HepG2 (cell line): ENCODE data around the gene PPOX. TPM values are rescaled to one million over a fixed set of nuclear protein-coding genes. Genes with fewer than 3 reads are reported as not detected.

Experiments used
- ATAC-seq: fragments of 200-7000 bp; cut with Tn5 transposase; 3 replicates; pipeline ENCODE4 v1.9.1; 2020; ENCODE audit warnings: mild to moderate bottlenecking, moderate library complexity
- BruUV-seq: library from RNA; stranded (reverse); fragments of 400-500 nt; replicated peaks from 2 replicates; lab custom pipeline; 2021; lab: Mats Ljungman, UMichigan
- CTCF ChIA-PET: fragments of 300-600 bp; formaldehyde crosslinking; extraction: SDS; loops from one replicate; lab custom pipeline; 2021; ENCODE audit warnings: low total read pairs, inconsistent platforms, low intra/inter-chr PET ratio; lab: Yijun Ruan, JAX
- POLR2A ChIA-PET: fragments of 350-600 bp; sonication (Branson Sonifier 250); formaldehyde crosslinking; loops from one replicate; lab custom pipeline; 2020; ENCODE audit warnings: antibody characterized with exemption, inconsistent platforms; lab: Yijun Ruan, JAX
- DNase-seq: peaks from one replicate; pipeline ENCODE4 v3.0.0-alpha.2; 2015; ENCODE audit warnings: low spot score
- FAIRE-seq: peaks from 3 replicates; lab custom pipeline; 2011; peaks lifted over from hg19 to GRCh38; lab: Jason Lieb, UNC
- H2AFZ ChIP-seq: one replicate; pipeline ENCODE4 v1.6.1; 2011; ENCODE audit warnings: low read length, inconsistent platforms
- H3K27ac ChIP-seq: fragments of 300-600 bp; 3 replicates; pipeline ENCODE4 v1.8.0; 2011; ENCODE audit warnings: mixed run types, mild to moderate bottlenecking, mixed read lengths, low read length, inconsistent platforms; ENCODE audit not compliant: insufficient read depth; ENCODE audit errors: extremely low read length
- H3K27me3 ChIP-seq, 2 experiments: fragments of 200-600 bp in 1 of 2; 2 replicates in 1 of 2; 3 replicates in 1 of 2; pipeline versions ENCODE4 v1.6.0 to v1.8.0; 2011; ENCODE audit warnings: low read length in 2 of 2, mild to moderate bottlenecking in 2 of 2, moderate library complexity in 2 of 2, inconsistent platforms in 1 of 2; ENCODE audit not compliant: insufficient read depth in 2 of 2, control insufficient read depth in 1 of 2
- H3K36me3 ChIP-seq, 2 experiments: fragments of 200-600 bp in 1 of 2; replicated peaks in 1 of 2; 2 replicates in 1 of 2; 3 replicates in 1 of 2; pipeline versions ENCODE4 v1.5.1 to v1.8.0; 2011; ENCODE audit warnings: low read length in 2 of 2, inconsistent platforms in 1 of 2; ENCODE audit not compliant: insufficient read depth in 2 of 2, control insufficient read depth in 1 of 2
- H3K4me1 ChIP-seq: 2 replicates; pipeline ENCODE4 v1.5.1; 2012; ENCODE audit warnings: low read length, inconsistent platforms; ENCODE audit not compliant: insufficient read depth
- H3K4me2 ChIP-seq: 2 replicates; pipeline ENCODE4 v1.6.0; 2011; ENCODE audit warnings: low read depth, low read length, inconsistent platforms
- H3K4me3 ChIP-seq, 3 experiments: fragments of 200-600 bp in 1 of 3; sonication (generic), shearing (Covaris generic) in 1 of 3; replicated peaks in 1 of 3; 2 replicates each; pipeline ENCODE4 v1.5.1; 2011 to 2016; ENCODE audit warnings: low read length in 3 of 3, inconsistent platforms in 2 of 3, low read depth in 2 of 3, mild to moderate bottlenecking in 2 of 3, control low read depth in 1 of 3, mixed read lengths in 1 of 3; ENCODE audit not compliant: insufficient read depth in 1 of 3
- H3K79me2 ChIP-seq: one replicate; pipeline ENCODE4 v1.6.1; 2011; ENCODE audit warnings: low read length, inconsistent platforms; ENCODE audit not compliant: insufficient read depth
- H3K9ac ChIP-seq: 2 replicates; pipeline ENCODE4 v1.6.0; 2011; ENCODE audit warnings: mild to moderate bottlenecking, low read depth, low read length, inconsistent platforms; ENCODE audit not compliant: insufficient read depth
- H3K9me3 ChIP-seq: 2 replicates; pipeline ENCODE4 v1.5.1; 2012; ENCODE audit warnings: mild to moderate bottlenecking, low read length
- H4K20me1 ChIP-seq: 2 replicates; pipeline ENCODE4 v1.6.0; 2011; ENCODE audit warnings: inconsistent platforms, mild to moderate bottlenecking, low read length, moderate library complexity; ENCODE audit not compliant: insufficient read depth
- FOXA1 ChIP-seq, 2 experiments: fragments of 450-650 bp in 1 of 2; sonication (generic) in 1 of 2; formaldehyde crosslinking in 1 of 2; IDR thresholded peaks; 2 replicates each; pipeline versions ENCODE4 v1.4.0 to v1.6.1; 2016 to 2020; ENCODE audit warnings: missing genetic modification reagents in 1 of 2
- GTF3A ChIP-seq: sonication (generic); formaldehyde crosslinking; conservative IDR thresholded peaks from 2 replicates; pipeline ENCODE4 v1.4.0; 2020; ENCODE audit warnings: mild to moderate bottlenecking, missing genetic modification reagents
- MTERF4 ChIP-seq: sonication (generic); formaldehyde crosslinking; IDR thresholded peaks from 2 replicates; pipeline ENCODE4 v1.8.0; 2023; ENCODE audit warnings: mild to moderate bottlenecking, missing genetic modification reagents
- MYNN ChIP-seq: sonication (generic); formaldehyde crosslinking; IDR thresholded peaks from 2 replicates; pipeline ENCODE4 v1.4.0; 2020; ENCODE audit warnings: mild to moderate bottlenecking, low read depth, missing genetic modification reagents
- PHB2 ChIP-seq: fragments of 450-650 bp; IDR thresholded peaks from 2 replicates; pipeline ENCODE4 v1.6.1; 2018; ENCODE audit not compliant: partially characterized antibody
- WIZ ChIP-seq: sonication (generic); formaldehyde crosslinking; IDR thresholded peaks from 2 replicates; pipeline ENCODE4 v1.5.1; 2020; ENCODE audit warnings: mild to moderate bottlenecking, missing genetic modification reagents
- ZBTB40 ChIP-seq, 2 experiments: fragments of 450-650 bp in 1 of 2; sonication (generic) in 1 of 2; formaldehyde crosslinking in 1 of 2; IDR thresholded peaks; 2 replicates each; pipeline versions ENCODE4 v1.6.1 to v1.8.0; 2016 to 2022; ENCODE audit warnings: antibody characterized with exemption in 1 of 2, mild to moderate bottlenecking in 1 of 2, missing genetic modification reagents in 1 of 2
- ZGPAT ChIP-seq: IDR thresholded peaks from 2 replicates; pipeline ENCODE4 v1.6.1; 2016; ENCODE audit warnings: mild to moderate bottlenecking
- ZNF143 ChIP-seq: sonication (generic); formaldehyde crosslinking; IDR thresholded peaks from 2 replicates; pipeline ENCODE4 v1.4.0; 2020; ENCODE audit warnings: missing genetic modification reagents
- ZNF576 ChIP-seq: sonication (generic); formaldehyde crosslinking; IDR thresholded peaks from 2 replicates; pipeline ENCODE4 v1.4.0; 2020; ENCODE audit warnings: mild to moderate bottlenecking, missing genetic modification reagents
- WGBS: methylation state at CpG from one replicate; pipeline ENCODE4 v1.1.6; 2017; ENCODE audit warnings: low lambda C conversion rate; 5-methylcytosine and 5-hydroxymethylcytosine counted together
- in situ Hi-C: cut with HindIII; loops from 2 replicates; pipeline ENCODE4 v1.10.0; 2017; ENCODE audit warnings: low pct_unique_long_range_greater_than_20kb; ENCODE audit not compliant: extremely low pct_ligation_motif_present
- intact Hi-C: fragments of 100-400 bp; cut with micrococcal nuclease; formaldehyde crosslinking; loops from one replicate; pipeline ENCODE4 v1.10.0; 2022; ENCODE audit not compliant: unreplicated experiment
- polyA plus RNA-seq, 8 experiments: library from polyadenylated mRNA; depleted of rRNA in 3 of 8; stranded (reverse) in 7 of 8; unstranded in 1 of 8; fragments of >200 nt; fragmentation: Illumina TruSeq in 4 of 8; extraction: Trizol in 4 of 8; gene quantifications; 2 replicates each; pipeline versions ENCODE4 v1.2.1 to v1.2.3, GENCODE V29; 2011 to 2016; ENCODE audit warnings: low read depth in 4 of 8, missing spikeins in 1 of 8, mixed read lengths in 1 of 8; ENCODE audit not compliant: insufficient read depth in 1 of 8
- total RNA-seq, 5 experiments: library from RNA; depleted of rRNA; stranded (reverse); fragments of >200 nt; fragmentation: Illumina TruSeq; extraction: Trizol; gene quantifications; 2 replicates each; pipeline ENCODE4 v1.2.3, GENCODE V29; 2016; ENCODE audit warnings: low read depth in 1 of 5

PPOX gene
- total and polyA plus RNA-seq, 2 of the 13 experiments (the other 11 are each of a cell fraction or from before 2014, with no cell fraction given) = 15.5 to 27.7 TPM

GRCh38 chr1:161189036-161189435 is 22.8 kb downstream of the PPOX start (continued):
- TF ChIP-seq ZBTB40 (IDR thresholded peaks at IDR 0.05) (no peak), ZBTB40 (CRISPR knock-in tag; IDR thresholded peaks at IDR 0.05) (no peak), FOXA1 (IDR thresholded peaks at IDR 0.05) (no peak), FOXA1 (CRISPR knock-in tag; IDR thresholded peaks at IDR 0.05) (no peak)

- no peaks in the 10 kb centered on the region for H4K20me1 ChIP-seq
- no peaks in the 10 kb centered on the region for H3K27me3 ChIP-seq
- WGBS = 88% methylated on average over 17 of the region's 22 CpGs
- H3K36me3 ChIP-seq = no peaks in the 10 kb centered on the region; a peak in 1 of 5 replicates
- no peak overlapping the region for H3K4me3 ChIP-seq
- ChIA-PET POLR2A (no interaction called here), CTCF (no interaction called here)
- H3K9ac ChIP-seq = no peak overlapping the region
- H2AFZ ChIP-seq = no peak overlapping the region
- no peak overlapping the region for H3K27ac ChIP-seq
- peaks cover 26% of the 10 kb centered on the region for H3K4me1 ChIP-seq
- ATAC-seq = no peak
- no peak overlapping the region for H3K4me2 ChIP-seq
- in situ Hi-C loops = no loop called here
- intact Hi-C loops = no loop called here
- BruUV-seq = no TSS peak
- no peaks in the 10 kb centered on the region for H3K9me3 ChIP-seq
- H3K79me2 ChIP-seq = no peaks in the 10 kb centered on the region
- FAIRE-seq = no peak
- no peak for DNase-seq
- no peak for TF ChIP-seq ZNF576 (CRISPR knock-in tag)
- TF ChIP-seq WIZ = no peak
- no peak for TF ChIP-seq ZGPAT
- TF ChIP-seq PHB2 = no peak
- no peak for TF ChIP-seq GTF3A (CRISPR knock-in tag)
- TF ChIP-seq MYNN (CRISPR knock-in tag) = no peak
- TF ChIP-seq ZNF143 (CRISPR knock-in tag) = no peak
- no peak for TF ChIP-seq MTERF4 (CRISPR knock-in tag)
These were observed 24.8 kb downstream of the PPOX start for GRCh38 chr1:161190962-161191521.
